Measurements from ENCODE around the gene PEX14. TPM values are rescaled to one million over a fixed set of nuclear protein-coding genes. Genes with fewer than 3 reads are reported as not detected.
"Not testable (repeated sequence)": the region's sequence is repeated elsewhere in the genome, so short reads cannot be mapped to it uniquely, and the experiment has no call there.

PEX14 gene, protein sequence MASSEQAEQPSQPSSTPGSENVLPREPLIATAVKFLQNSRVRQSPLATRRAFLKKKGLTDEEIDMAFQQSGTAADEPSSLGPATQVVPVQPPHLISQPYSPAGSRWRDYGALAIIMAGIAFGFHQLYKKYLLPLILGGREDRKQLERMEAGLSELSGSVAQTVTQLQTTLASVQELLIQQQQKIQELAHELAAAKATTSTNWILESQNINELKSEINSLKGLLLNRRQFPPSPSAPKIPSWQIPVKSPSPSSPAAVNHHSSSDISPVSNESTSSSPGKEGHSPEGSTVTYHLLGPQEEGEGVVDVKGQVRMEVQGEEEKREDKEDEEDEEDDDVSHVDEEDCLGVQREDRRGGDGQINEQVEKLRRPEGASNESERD
- 25.6 TPM for total RNA-seq

DNA sequence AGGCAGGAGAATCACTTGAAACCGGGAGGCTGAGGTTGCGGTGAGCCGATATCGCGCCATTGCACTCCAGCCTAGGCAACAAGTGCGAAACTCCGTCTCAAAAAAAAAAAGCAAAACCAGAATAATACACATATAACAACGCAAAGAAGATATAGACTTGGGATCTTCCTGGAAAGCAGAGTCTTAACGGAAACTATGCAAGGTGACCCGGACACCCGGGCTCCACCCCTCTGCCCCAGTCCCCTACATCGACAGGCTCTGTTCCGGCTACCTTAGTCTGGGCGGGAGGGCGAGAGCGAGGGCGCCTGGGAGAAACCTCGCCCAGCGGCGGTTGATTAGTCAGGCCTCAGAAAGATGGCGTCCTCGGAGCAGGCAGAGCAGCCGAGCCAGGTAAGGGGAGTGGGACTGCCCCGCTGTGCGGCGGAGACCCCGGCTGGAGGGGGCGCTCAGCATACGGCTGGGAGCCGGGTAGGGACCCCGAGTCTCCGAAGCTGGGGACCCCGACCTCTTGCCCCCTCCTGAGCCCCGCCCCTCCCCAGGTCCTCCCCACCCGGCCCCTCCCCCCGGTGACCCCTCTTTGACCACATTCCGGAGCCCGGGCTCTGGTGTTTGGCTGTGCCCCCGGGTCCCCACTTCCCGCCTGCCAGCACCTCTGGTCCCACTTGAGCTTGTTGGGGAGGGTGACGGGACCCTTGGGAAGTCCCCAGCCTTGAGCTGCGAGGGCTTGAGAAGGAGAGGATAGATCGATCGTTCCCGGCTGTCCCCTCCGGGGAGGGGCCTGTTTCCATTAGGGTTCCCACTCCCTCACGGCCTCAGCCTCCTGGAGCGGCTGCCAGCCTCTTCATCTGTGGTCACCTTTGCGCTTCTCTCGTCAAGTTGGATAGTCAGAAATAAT lies at the start of gene PEX14:
Gene PEX14 (plus strand): TSS at position 338 of the 895 bp plus-strand sequence. CDS start 17 bp downstream, at position 355.
- DNase-seq (ENCODE audit: low spot score), result peak; percentile 87

DNA sequence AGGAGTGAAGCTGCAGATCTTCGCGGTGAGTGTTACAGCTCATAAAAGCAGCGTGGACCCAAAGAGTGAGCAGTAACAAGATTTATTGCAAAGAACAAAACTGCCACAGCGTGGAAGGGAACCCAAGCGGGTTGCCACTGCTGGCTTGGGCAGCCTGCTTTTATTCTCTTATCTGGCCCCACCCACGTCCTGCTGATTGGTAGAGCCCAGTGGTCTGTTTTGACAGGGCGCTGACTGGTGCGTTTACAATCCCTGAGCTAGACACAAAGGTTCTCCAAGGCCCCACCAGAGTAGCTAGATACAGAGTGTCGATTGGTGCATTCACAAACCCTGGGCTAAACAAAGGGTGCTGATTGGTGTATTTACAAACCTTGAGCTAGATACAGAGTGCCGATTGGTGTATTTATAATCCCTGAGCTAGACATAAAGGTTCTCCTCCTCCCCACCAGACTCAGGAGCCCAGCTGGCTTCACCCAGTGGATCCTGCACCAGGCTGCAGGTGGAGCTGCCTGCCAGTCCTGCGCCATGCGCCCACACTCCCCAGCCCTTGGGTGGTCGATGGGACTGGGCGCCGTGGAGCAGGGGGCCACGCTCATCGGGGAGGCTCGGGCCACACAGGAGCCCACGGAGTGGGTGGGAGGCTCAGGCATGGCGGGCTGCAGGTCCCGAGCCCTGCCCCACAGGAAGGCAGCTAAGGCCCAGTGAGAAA lies 48.8 kb upstream of the PEX14 start:
- not testable (repeated sequence) for DNase-seq (ENCODE audit: low spot score)

DNA sequence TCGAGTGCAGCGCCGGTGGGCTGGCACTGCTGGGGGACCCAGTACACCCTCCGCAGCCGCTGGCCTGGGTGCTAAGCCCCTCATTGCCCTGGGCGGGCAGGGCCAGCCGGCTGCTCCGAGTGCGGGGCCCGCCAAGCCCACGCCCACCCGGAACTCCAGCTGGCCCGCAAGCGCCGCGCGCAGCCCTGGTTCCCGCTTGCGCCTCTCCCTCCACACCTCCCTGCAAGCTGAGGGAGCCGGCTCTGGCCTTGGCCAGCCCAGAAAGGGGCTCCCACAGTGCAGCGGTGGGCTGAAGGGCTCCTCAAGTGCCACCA lies 48.3 kb upstream of the PEX14 start:
- not testable (repeated sequence) for DNase-seq (ENCODE audit: low spot score)

DNA sequence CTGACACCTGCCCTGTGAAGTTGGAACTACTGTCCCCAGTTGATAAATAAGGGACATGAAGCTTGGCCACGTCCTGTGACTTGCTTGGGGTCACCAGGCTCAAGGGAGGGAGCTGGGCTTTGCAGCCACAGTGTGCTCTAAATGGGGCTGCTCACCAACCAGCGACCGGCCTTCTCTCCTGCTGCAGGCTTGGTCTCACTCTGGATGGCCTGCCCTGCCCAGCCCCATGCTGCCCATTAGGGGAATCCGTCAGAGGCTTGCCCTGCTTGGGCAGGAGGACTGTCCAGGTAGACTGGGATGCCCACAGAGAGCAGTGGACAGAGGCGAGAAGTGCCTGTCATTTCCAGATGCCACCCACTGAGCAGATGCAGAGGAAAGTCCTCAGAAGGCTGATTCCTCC lies 45.8 kb upstream of the PEX14 start:
- no peak for DNase-seq (ENCODE audit: low spot score)

DNA sequence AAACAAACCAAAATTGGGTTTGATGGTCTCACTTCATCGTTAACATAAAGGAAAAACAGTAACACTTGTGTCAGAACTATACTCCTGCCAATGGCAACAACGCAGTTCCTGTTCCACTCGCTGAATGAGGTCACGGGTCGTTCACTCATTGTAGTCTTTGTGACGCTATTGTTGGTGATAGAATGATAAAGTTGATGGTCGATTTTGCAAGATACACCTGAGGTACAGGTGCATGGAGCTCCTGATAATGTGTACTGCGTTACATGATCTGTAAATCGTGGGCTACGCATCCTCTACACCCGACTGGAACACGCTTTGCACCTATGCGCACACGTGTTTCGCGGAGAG lies 44.9 kb upstream of the PEX14 start:
- DNase-seq (ENCODE audit: low spot score), result no peak

DNA sequence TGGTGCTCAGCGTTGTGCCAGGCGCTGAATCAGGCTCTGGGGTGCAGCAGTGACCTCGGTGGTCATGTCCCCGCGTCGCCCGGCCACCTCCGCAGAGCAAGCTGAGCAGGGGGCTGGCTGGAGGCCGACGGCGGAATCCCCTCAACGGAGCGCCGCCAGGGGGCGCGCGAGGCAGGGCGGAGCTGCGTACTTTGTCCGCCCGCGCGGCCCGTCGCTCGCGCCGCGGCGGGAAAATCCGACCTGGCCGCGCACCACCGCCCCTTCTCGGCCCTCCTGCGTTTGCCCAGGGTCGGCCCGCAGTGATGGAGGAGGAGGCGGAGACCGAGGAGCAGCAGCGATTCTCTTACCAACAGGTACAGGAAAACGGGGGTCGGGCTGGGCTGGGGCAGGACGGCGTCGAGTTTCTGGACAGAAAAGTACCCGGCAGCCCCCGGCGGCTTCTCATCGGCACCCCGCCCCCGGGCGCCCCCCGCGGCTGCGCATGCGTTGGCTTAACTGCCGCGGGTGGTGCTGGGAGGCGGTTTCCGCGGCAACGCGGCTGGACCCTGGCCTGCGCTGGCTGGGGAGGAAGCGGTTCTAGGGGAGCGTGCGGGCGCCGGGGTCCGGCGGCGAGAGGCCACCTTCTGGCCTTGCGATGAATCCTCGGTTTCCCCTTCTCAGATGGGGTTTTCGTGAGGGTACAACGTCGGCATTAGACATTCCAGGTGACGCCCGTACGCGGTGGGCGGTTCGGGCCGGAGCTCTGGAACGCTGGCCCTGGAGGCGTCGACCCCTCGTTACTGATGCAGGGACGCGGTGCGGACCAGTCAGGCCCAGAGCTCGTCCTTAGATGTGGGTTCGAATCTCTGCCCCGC lies 44.3 kb upstream of the PEX14 start, which contains the start of gene CENPS:
Gene CENPS (plus strand): TSS at position 218 of the 854 bp plus-strand sequence. CDS start 85 bp downstream, at position 303.
- peak; percentile 94 for DNase-seq (ENCODE audit: low spot score)

DNA sequence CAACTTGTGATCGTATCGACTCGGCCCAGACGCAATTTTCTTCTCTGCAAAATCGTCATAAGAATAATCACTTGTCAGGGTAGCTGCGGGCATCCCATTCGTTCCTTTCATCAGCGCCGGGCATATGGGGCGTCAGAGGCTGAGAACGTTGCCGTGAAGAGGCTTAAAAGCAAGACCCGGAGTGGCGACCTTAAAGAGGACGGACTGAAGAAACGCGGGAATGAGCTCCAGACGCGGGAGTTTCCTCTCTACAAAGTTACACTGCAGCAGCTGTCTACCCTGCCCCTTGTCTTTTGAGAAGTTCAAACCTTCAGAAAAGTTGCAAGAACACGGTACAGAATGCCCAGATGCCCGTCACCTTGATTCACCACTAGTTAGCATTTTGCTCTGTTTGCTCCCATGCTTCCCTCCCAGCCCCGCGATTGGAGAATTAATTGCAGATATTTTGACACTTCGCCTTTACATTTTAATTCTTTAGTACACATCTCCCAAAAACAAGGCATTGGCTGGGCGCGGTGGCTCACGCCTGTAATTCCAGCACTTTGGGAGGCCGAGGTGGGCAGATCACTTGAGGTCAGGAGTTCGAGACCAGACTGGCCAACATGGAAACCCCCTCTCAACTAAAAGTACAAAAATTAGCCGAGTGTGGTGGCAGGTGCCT lies 43.5 kb upstream of the PEX14 start:
- DNase-seq (ENCODE audit: low spot score), result no peak

DNA sequence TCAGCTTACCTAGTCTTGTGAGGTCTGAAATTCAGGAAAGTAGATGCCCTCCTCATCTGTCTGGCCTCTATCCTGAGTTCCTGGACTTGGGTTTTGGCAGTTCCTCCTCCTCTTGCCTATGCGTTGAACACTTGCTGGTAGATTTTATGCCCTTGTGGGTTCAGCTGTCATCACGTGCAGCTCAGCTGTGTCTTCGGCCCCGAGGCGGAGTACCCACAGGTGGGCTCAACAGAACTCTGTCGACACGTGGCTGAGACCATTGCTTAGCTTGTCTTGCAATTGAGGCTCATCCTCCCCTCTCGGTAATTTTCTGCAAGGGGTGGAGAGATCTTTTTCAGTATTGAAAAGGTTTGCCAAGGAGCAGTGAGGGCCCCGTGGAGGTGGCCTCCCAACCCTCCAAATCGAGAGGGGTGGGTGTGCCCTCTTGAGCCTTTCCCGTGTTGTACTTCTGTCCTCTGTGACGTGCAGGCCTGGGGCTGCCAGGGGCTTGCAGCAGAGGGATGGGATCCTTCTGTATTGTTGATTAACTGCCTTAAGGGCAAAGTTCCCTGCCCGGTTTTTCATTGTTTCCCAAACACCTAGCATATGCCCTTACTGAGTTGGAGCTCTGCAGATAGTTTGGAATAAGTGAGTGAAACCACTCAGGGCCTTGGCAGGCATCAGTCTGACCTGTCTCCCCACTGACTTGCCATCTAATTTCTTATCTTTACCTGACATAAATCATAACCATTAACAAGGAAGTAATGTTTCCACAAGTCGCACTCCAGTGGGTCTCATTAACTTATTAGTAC lies 41.6 kb upstream of the PEX14 start:
- no peak for DNase-seq (ENCODE audit: low spot score)

DNA sequence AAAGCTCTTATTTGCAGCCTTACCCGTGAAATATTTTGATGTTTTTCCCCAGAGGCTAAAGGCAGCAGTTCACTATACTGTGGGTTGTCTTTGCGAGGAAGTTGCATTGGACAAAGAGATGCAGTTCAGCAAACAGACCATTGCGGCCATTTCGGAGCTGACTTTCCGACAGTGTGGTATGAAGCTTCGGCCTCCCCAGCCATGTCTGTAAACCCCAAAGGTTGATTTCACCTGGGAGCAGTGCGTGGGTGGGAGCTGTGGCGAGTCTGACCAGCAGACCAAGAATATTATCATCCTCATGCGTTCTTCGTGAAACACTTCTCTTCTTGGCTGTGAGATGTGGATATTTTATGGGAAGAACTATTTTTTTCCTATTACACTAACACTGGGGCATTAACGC lies 41.0 kb upstream of the PEX14 start:
- no peak for DNase-seq (ENCODE audit: low spot score)

DNA sequence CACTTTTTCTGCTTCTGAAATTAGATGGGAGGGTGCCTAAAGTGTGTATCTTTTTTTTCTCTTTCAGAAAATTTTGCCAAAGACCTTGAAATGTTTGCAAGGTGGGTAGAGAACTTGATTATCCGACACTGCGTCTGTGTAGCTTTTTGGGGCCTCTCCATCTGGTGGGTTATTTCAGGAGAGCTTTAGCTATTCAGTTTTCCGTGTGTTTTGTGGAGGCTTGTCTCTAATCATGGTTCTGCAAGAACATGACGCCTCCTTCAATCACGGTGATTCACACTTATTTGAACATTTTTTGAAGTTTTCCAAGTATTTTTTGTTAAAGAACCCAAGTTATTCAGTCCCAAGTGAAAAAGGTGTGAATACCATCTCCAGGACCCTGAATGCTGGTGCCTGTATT lies 40.2 kb upstream of the PEX14 start:
- DNase-seq (ENCODE audit: low spot score), result no peak

DNA sequence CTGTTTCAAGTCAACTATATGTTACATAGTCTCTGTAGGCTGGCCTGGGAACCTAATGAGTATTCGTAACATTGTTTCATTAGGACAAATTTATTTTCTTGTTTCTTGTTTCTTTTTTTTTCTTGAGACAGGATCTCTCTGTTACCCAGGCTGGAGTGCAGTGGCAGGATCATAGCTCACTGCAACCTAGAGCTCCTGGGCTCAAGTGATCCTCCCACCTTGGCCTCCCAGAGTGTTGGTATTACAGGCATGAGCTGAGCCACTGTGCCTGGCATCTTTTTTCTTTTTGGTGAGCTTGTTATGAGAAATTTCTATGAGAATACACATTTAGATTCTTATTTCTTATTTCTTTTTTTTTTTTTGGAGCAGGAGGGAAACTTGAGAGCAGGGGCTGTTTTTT lies 37.7 kb upstream of the PEX14 start:
- DNase-seq (ENCODE audit: low spot score), result no peak

DNA sequence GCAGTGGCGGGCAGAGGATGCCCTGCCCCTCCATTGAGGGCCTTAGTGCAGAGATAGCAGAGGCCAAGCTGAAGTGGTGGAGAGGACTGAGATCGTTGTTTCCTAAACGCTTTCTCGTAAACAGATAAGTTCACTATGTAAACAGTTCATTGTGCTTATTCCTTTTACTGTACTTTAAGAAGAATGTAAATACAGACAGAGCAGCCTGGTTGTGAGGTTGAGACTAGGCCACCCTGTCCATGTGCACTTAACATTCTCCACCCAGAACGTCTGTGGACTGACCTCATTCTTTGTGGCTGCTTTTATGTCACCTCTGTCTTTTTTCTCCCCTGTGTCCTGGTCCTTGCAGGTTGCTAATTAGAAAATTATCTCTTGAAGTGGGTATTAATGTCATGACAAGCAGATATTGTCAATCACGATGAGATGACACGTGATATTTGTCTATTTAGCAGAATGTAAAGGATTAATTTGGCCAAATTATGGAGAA lies 36.0 kb upstream of the PEX14 start:
- no peak for DNase-seq (ENCODE audit: low spot score)

DNA sequence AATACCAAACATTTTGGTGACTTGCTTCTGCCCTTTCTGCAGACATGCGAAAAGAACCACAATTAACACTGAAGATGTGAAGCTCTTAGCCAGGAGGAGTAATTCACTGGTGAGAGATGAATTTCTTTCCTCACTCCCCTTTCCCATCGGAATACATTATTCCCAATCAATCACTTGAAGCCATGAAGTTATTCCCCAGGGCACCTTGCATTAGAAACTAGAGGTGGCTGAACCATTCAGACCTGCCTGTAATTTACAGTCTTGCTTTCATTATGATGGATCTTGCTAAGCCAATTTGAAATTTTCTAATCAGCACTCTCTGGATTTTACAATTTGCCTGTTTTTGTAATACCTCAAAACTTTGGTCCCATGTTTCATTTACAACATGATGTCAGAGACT lies 34.4 kb upstream of the PEX14 start:
- DNase-seq (ENCODE audit: low spot score), result no peak

DNA sequence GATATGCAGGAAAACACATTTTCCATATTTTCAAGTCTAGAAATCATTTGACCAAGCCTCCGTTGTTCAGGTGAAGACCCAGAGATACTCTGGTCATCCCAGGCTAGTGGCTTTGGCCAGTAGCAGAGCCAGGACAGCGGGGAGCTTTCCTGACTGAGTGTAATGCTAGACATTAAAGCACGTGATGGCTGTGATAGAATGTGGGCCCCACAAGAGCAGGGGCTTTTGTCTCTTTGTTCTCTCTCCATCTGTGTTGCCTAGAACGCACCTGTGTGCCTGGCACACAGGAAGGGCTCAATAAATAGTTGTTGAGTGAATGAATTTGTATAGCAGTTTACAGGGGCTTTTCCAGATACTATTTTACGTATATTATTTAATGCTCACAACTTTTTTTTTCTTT lies 34.0 kb upstream of the PEX14 start:
- no peak for DNase-seq (ENCODE audit: low spot score)

DNA sequence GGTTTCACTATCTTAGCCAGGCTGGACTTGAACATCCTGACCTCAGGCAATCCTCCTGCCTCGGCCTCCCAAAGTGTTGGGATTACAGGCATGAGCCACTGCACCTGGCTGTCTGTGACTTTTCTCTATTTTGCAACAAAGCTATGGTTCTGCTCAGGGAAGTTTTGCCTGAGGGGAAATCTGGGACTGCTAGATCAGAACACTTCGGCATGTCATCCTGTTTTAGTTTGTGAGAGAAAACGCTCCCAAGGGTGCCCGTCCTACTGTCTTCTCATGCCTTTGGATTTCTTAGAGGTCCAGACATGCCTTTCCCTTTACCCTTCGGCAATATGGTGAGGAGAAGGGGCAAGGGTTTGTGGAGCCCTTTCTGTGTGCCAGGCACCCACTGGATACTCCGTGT lies 30.5 kb upstream of the PEX14 start:
- DNase-seq (ENCODE audit: low spot score), result no peak

DNA sequence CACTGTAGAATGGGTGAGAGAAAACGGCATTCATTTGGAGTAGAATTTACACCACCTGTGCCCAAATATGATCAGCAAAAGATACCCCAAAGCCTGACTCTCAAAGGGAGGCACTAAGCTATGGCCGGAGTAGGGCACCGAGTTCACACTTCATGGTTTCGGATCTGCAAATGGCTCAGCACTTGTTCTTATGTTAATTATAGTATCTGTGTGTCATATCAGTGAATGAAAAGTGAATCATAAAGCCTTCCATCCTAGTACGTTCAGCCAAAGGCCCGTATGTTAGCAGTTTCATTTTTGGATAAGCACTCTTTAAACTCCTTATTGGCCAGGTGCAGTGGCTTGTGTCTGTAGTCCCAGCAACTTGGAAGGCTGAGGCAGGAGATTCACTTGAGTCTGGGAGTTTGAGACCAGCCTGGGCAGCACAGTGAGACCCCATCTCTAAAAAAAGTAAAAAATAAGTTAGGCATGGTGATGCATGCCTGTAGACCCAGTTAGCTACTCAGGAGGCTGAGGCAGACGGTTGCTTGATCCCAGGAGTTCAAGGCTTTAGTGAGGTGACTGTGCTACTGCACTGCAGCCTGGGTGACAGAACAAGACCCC lies 29.9 kb upstream of the PEX14 start:
- no peak for DNase-seq (ENCODE audit: low spot score)

DNA sequence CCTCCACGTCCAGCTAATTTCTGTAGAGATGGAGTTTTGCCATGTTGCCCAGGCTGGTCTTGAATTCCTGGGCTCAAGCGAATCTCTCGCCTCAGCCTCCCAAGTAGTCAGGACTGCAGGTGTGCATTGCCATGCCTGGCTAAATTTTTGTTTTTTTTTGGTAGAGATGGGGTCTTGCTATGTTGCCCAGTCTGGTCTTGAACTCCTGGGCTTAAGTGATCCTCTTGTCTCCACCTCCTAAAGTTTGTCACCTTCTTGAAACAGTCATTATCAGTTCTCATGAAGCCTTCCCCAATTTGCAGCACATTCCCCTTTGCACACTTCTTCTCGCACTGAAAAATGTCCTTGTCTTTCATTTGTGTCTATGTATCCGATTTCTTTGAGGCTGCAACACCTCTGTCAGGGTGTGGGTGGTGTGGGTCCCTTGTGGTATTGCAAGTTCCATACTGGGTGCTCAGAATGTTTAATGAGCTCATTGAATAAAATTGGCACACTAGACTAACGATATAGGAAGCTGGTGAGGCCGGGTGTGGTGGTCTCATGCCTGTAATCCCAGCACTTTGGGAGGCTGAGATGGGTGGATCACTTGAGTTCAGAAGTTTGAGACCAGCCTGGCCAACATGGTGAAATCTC lies 27.8 kb upstream of the PEX14 start:
- DNase-seq (ENCODE audit: low spot score), result no peak

DNA sequence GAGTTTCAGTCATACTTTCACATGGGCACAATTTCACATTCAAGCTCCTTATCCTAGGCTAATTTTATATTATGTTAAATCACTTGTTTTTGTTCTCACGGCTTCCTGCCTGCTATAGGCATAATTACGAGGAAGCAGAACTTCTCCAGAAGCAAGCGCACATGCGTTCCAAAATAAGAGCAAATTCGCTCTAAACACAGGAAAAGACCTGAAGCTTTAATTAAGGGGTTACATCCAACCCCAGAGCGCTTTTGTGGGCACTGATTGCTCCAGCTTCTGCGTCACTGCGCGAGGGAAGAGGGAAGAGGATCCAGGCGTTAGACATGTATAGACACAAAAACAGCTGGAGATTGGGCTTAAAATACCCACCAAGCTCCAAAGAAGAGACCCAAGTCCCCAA lies 25.0 kb upstream of the PEX14 start, which contains the start of gene CORT:
Gene CORT (plus strand): TSS at position 281 of the 400 bp plus-strand sequence. CDS start 193 bp downstream, outside the sequence.
- no peak for DNase-seq (ENCODE audit: low spot score)
